ENCODE measurements around the gene HOXD10.

DNA sequence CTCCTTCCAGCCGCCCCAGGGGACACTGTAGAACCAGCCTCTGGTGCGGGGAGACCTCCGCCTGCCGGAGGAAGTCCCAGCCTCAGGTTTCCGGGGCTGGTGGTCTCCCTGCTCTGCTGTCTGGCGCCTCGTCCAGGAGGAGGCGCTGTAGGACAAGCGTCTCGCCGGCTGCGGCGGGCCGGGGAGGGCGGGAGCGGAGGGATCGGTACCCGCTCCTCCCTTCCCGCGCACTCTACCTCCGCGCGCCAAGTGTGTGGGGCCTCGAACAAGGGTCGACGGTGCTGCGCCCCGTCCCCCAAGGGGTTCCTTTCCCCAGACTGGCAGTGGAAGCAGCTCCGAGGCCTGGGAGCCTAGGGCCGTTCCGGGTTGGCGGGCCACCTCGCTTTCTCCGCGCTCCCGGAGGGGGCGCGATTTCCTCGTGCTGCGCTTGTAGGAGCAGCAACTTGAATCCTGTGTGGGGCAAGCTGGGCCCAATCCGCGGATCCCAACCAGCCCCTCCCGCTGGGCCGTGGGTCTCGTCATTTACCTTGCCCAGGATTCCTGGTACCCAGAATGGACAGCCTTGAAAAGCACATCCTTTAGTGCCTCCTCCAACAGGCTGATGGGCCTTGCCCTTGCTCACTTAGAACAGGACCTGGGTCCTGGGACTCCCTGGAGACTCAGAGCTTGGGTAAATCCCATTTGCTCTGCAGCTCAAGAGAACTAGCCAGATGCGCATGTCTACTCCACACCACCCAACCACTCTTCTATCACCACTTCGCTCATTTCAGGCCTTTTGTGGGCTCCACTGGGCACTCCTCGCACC, 24.1 kb downstream of the HOXD10 start:
- TF ChIP-seq, protein P1, sequence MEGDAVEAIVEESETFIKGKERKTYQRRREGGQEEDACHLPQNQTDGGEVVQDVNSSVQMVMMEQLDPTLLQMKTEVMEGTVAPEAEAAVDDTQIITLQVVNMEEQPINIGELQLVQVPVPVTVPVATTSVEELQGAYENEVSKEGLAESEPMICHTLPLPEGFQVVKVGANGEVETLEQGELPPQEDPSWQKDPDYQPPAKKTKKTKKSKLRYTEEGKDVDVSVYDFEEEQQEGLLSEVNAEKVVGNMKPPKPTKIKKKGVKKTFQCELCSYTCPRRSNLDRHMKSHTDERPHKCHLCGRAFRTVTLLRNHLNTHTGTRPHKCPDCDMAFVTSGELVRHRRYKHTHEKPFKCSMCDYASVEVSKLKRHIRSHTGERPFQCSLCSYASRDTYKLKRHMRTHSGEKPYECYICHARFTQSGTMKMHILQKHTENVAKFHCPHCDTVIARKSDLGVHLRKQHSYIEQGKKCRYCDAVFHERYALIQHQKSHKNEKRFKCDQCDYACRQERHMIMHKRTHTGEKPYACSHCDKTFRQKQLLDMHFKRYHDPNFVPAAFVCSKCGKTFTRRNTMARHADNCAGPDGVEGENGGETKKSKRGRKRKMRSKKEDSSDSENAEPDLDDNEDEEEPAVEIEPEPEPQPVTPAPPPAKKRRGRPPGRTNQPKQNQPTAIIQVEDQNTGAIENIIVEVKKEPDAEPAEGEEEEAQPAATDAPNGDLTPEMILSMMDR (conservative IDR thresholded peaks at IDR 0.05): peak; percentile 94
- TF ChIP-seq ZFX (IDR thresholded peaks at IDR 0.05): no peak
